K562 (cell line): ENCODE measurements around the gene SLC6A7. TPM values are rescaled to one million over a fixed set of nuclear protein-coding genes. Genes with fewer than 3 reads are reported as not detected.
A peak's percentile ranks its signal among the peaks of the same experiment; 100 is the strongest.

Experiments
- ATAC-seq: fragments of 200-7000 bp; cut with Tn5 transposase; 3 replicates; pipeline ENCODE4 v1.9.1; 2020; ENCODE audit warnings: moderate library complexity
- BruUV-seq: library from RNA; stranded (reverse); fragments of 400-500 nt; replicated peaks from 2 replicates; lab custom pipeline; 2021; lab: Mats Ljungman, UMichigan
- CTCF ChIA-PET: fragments of 300-600 bp; formaldehyde crosslinking; extraction: SDS; loops from one replicate; lab custom pipeline; 2021; ENCODE audit warnings: low intra/inter-chr PET ratio; lab: Yijun Ruan, JAX
- POLR2A ChIA-PET: fragments of 300-600, 350-650 bp; sonication (Branson Sonifier 250); formaldehyde crosslinking; extraction: SDS; loops from one replicate; lab custom pipeline; 2021; ENCODE audit warnings: antibody characterized with exemption, inconsistent platforms; lab: Yijun Ruan, JAX
- DNase-seq, 4 experiments: peaks; one replicate each; pipeline versions ENCODE4 v3.0.0 to v3.0.0-alpha.2; 2011 to 2018; ENCODE audit warnings: low spot score in 3 of 4, mixed read lengths in 3 of 4; ENCODE audit errors: extremely low read depth in 1 of 4
- FAIRE-seq: peaks from 2 replicates; lab custom pipeline; 2011; peaks lifted over from hg19 to GRCh38; lab: Jason Lieb, UNC
- H2AFZ ChIP-seq: 2 replicates; pipeline ENCODE4 v1.6.0; 2011; ENCODE audit warnings: low read depth, low read length, control low read depth, inconsistent platforms
- H3K27ac ChIP-seq: fragments of 200-600 bp; 3 replicates; pipeline ENCODE4 v1.8.0; 2011; ENCODE audit warnings: low read depth, mild to moderate bottlenecking, control low read depth, inconsistent platforms, low read length, moderate library complexity, mixed read lengths; ENCODE audit errors: extremely low read depth
- H3K27me3 ChIP-seq, 2 experiments: fragments of 300-600 bp in 1 of 2; 2 replicates in 1 of 2; 3 replicates in 1 of 2; pipeline versions ENCODE4 v1.6.0 to v1.8.0; 2011; ENCODE audit warnings: inconsistent platforms in 2 of 2, low read length in 2 of 2, mild to moderate bottlenecking in 1 of 2, mixed read lengths in 1 of 2, moderate library complexity in 1 of 2; ENCODE audit not compliant: control insufficient read depth in 2 of 2, insufficient read depth in 2 of 2
- H3K36me3 ChIP-seq: fragments of 300-600 bp; 3 replicates; pipeline ENCODE4 v1.8.0; 2011; ENCODE audit warnings: mild to moderate bottlenecking, low read length, inconsistent platforms; ENCODE audit not compliant: control insufficient read depth, insufficient read depth
- H3K4me1 ChIP-seq, 2 experiments: fragments of 200-600 bp in 1 of 2; replicated peaks in 1 of 2; 2 replicates in 1 of 2; 3 replicates in 1 of 2; pipeline versions ENCODE4 v1.5.1 to v1.8.0; 2011; ENCODE audit warnings: inconsistent platforms in 2 of 2, low read length in 2 of 2, mild to moderate bottlenecking in 1 of 2, mixed read lengths in 1 of 2, moderate library complexity in 1 of 2; ENCODE audit not compliant: control insufficient read depth in 2 of 2, insufficient read depth in 2 of 2
- H3K4me2 ChIP-seq: 2 replicates; pipeline ENCODE4 v1.6.1; 2011; ENCODE audit warnings: low read length, control low read depth, inconsistent platforms, mixed read lengths; ENCODE audit not compliant: insufficient read depth
- H3K4me3 ChIP-seq: fragments of 200-600 bp; sonication (generic), shearing (Covaris generic); 2 replicates; pipeline ENCODE4 v1.5.1; 2016; ENCODE audit warnings: control low read depth, inconsistent platforms
- H3K79me2 ChIP-seq: fragments of 200-600 bp; 3 replicates; pipeline ENCODE4 v1.8.0; 2011; ENCODE audit warnings: low read length, inconsistent platforms; ENCODE audit not compliant: control insufficient read depth, insufficient read depth
- H3K9ac ChIP-seq, 2 experiments: 2 replicates each; pipeline versions ENCODE4 v1.6.0 to v1.6.1; 2011; ENCODE audit warnings: low read depth in 2 of 2, low read length in 2 of 2, control low read depth in 1 of 2, inconsistent platforms in 1 of 2, mild to moderate bottlenecking in 1 of 2, mixed read lengths in 1 of 2; ENCODE audit not compliant: insufficient read depth in 1 of 2
- H3K9me1 ChIP-seq: one replicate; pipeline ENCODE4 v1.6.0; 2011; ENCODE audit warnings: inconsistent platforms, mild to moderate bottlenecking, low read length, moderate library complexity; ENCODE audit not compliant: control insufficient read depth, insufficient read depth
- H3K9me3 ChIP-seq: replicated peaks from 2 replicates; pipeline ENCODE4 v1.5.1; 2011; ENCODE audit warnings: low read depth, low read length, inconsistent platforms; ENCODE audit not compliant: control insufficient read depth, insufficient read depth
- H4K20me1 ChIP-seq: replicated peaks from 2 replicates; pipeline ENCODE4 v1.6.1; 2011; ENCODE audit warnings: low read length, inconsistent platforms, mixed read lengths; ENCODE audit not compliant: control insufficient read depth, insufficient read depth
- FOXA3 ChIP-seq, 2 experiments: fragments of 450-650 bp in 1 of 2; sonication (generic) in 1 of 2; formaldehyde crosslinking; IDR thresholded peaks in 1 of 2; conservative IDR thresholded peaks in 1 of 2; 2 replicates each; pipeline versions ENCODE4 v1.4.0 to v1.8.0; 2020 to 2022; ENCODE audit warnings: mild to moderate bottlenecking in 2 of 2, missing genetic modification reagents in 1 of 2
- KAT8 ChIP-seq: fragments of 450-650 bp; IDR thresholded peaks from 2 replicates; pipeline ENCODE4 v1.6.1; 2016; ENCODE audit warnings: low read depth, mild to moderate bottlenecking
- SPI1 ChIP-seq: IDR thresholded peaks from 2 replicates; pipeline ENCODE4 v1.6.1; 2011; ENCODE audit warnings: low read depth, low read length, control low read depth, borderline replicate concordance
- ZNF263 ChIP-seq: sonication (generic); formaldehyde crosslinking; IDR thresholded peaks from 2 replicates; pipeline ENCODE4 v1.8.0; 2022; ENCODE audit warnings: mild to moderate bottlenecking, missing genetic modification reagents, borderline replicate concordance
- WGBS: fragments of 100-300 bp; shearing (Covaris generic); methylation state at CpG from one replicate; pipeline ENCODE4 v1.1.6; 2016; ENCODE audit warnings: low coverage, mixed read lengths; ENCODE audit not compliant: insufficient coverage; ENCODE audit errors: missing lambda C conversion rate; 5-methylcytosine and 5-hydroxymethylcytosine counted together
- in situ Hi-C: fragments of 300-500 bp; cut with MboI; formaldehyde crosslinking; loops from 4 replicates; pipeline ENCODE4 v1.15.0; 2018; ENCODE audit warnings: inconsistent platforms, mixed read lengths
- intact Hi-C: fragments of 100-400 bp; cut with micrococcal nuclease; formaldehyde crosslinking; loops from 2 replicates; pipeline ENCODE4 v1.14.2; 2022
- polyA plus RNA-seq, 8 experiments: library from polyadenylated mRNA; depleted of rRNA in 4 of 8; stranded (reverse) in 5 of 8; unstranded in 3 of 8; fragments of >200 nt; fragmentation: Nextera tagmentation in 2 of 8; fragmentation: Illumina TruSeq in 1 of 8; extraction: Ambion mirVana in 2 of 8; extraction: Trizol in 1 of 8; gene quantifications; 2 replicates each; pipeline versions ENCODE4 v1.2.1 to v1.2.3, GENCODE V29; 2011 to 2014; ENCODE audit warnings: inconsistent platforms in 1 of 8, missing spikeins in 1 of 8
- total RNA-seq, 7 experiments: library from RNA; depleted of rRNA in 6 of 7; stranded (reverse); fragments of >200 nt in 6 of 7; fragmentation: Illumina TruSeq in 2 of 7; extraction: Trizol in 2 of 7; gene quantifications; 2 replicates each; pipeline versions ENCODE4 v1.2.1 to v1.2.3, GENCODE V29; 2011 to 2021; ENCODE audit warnings: low replicate concordance in 1 of 7

Gene SLC6A7
- total and polyA plus RNA-seq, 9 of the 15 experiments (the other 6 are each of a cell fraction or from before 2014, with no cell fraction given): not detected

GRCh38 chr5:150215979-150216944, 26.4 kb downstream of the SLC6A7 start:
- Histone ChIP-seq H3K4me1 (peaks cover 3 to 4% of the 10 kb centered on the region in 2 experiments; a peak in 3 of 5 replicates), H3K79me2 (no peaks in the 10 kb centered on the region), H3K36me3 (no peaks in the 10 kb centered on the region), H3K4me2 (no peak overlapping the region), H2AFZ (no peak overlapping the region), H3K9ac (no peak overlapping the region), H3K9me1 (no peaks in the 10 kb centered on the region), H4K20me1 (0 out of 2 replicates have a peak, but pooled peaks cover 4% of the 10 kb centered on the region), H3K9me3 (no peaks in the 10 kb centered on the region), H3K4me3 (no peak overlapping the region), H3K27ac (no peak overlapping the region), H3K27me3 (peaks cover 7 to 23% of the 10 kb centered on the region in 2 experiments; a peak in 3 of 5 replicates)
- DNase-seq (peak in 2 of 4 experiments; percentile 51 to 59), ATAC-seq (no peak), FAIRE-seq (no peak)
- ChIA-PET POLR2A (interaction anchor here (0.5 to 1.0 kb wide), 2 partner anchors 40 to 45 kb away, joined by 3 read pairs; no protein-coding TSS in a partner anchor), CTCF (interaction anchor here (1.6 to 4.1 kb wide), 2 partner anchors 55 to 86 kb away, joined by 5 to 36 read pairs; no protein-coding TSS in a partner anchor)
- intact Hi-C loops: loop anchor here (5.0 kb wide), 1 partner anchor 379 kb away; no protein-coding TSS in a partner anchor
- no TSS peak for BruUV-seq
- TF ChIP-seq FOXA3 (CRISPR knock-in tag; conservative IDR thresholded peaks at IDR 0.05 in 1 of 2, IDR thresholded peaks at IDR 0.05 in 1 of 2) (peak; percentile 55 to 82; a peak in 2 of 4 replicates), KAT8 (no peak), SPI1 (peak; percentile 19; the same call in 1 of the 2 replicates), ZNF263 (0 out of 2 replicates have a peak, but pooled peaks have one; percentile 61)
- in situ Hi-C loops: loop anchor here (10.0 kb wide), 1 partner anchor 581 kb away; no protein-coding TSS in a partner anchor
- WGBS: 6% methylated on average over 8 of the region's 10 CpGs
